Endothelial cell (in vitro differentiated cells): ENCODE results near the gene NOS1AP. TPM values are rescaled to one million over a fixed set of nuclear protein-coding genes. Genes with fewer than 3 reads are reported as not detected.
"Not testable (repeated sequence)": the region's sequence is repeated elsewhere in the genome, so short reads cannot be mapped to it uniquely, and the experiment has no call there.

ENCODE experiments used
- DNase-seq: peaks from one replicate; pipeline ENCODE4 v3.0.0; 2021; ENCODE audit warnings: low spot score
- H3K27ac Mint-ChIP-seq: one replicate; pipeline ENCODE4 v1.8.0; 2021; ENCODE audit warnings: mixed read lengths, inconsistent platforms; ENCODE audit not compliant: unreplicated experiment
- H3K27me3 Mint-ChIP-seq: one replicate; pipeline ENCODE4 v1.8.0; 2021; ENCODE audit warnings: mild to moderate bottlenecking, moderate library complexity, mixed read lengths, inconsistent platforms; ENCODE audit not compliant: unreplicated experiment
- H3K36me3 Mint-ChIP-seq: one replicate; pipeline ENCODE4 v1.8.0; 2021; ENCODE audit warnings: mild to moderate bottlenecking, low read depth, mixed read lengths, inconsistent platforms; ENCODE audit not compliant: unreplicated experiment
- H3K4me1 Mint-ChIP-seq: one replicate; pipeline ENCODE4 v1.8.0; 2021; ENCODE audit warnings: mild to moderate bottlenecking, mixed read lengths, inconsistent platforms; ENCODE audit not compliant: unreplicated experiment
- H3K4me3 Mint-ChIP-seq: one replicate; pipeline ENCODE4 v1.8.0; 2021; ENCODE audit warnings: mild to moderate bottlenecking, mixed read lengths, inconsistent platforms; ENCODE audit not compliant: unreplicated experiment
- H3K9me3 Mint-ChIP-seq: one replicate; pipeline ENCODE4 v1.8.0; 2021; ENCODE audit warnings: mixed read lengths, inconsistent platforms; ENCODE audit not compliant: unreplicated experiment
- total RNA-seq: library from RNA; stranded (reverse); fragmentation: NEBNext Ultra II Directional; extraction: Animal tissue kit (Norgen Biotek cat#: 25700); gene quantifications from one replicate; pipeline ENCODE4 v1.2.1, GENCODE V29; 2021; ENCODE audit not compliant: unreplicated experiment
- TF ChIP-seq, protein P1 (sequence below): fragments of 200-600 bp; sonication (generic); IDR thresholded peaks from one replicate; pipeline ENCODE4 v1.5.0; 2021; ENCODE audit warnings: antibody characterized with exemption; ENCODE audit not compliant: unreplicated experiment

The NOS1AP gene
- total RNA-seq, 1 donor from 2014 or later = 19.8 TPM

GRCh38 chr1:162197041-162197531 is 127.6 kb downstream of the NOS1AP start:
- Mint-ChIP-seq H3K4me1 (peaks cover 58% of the 10 kb centered on the region), H3K27me3 (peaks cover 2% of the 10 kb centered on the region), H3K4me3 (no peak overlapping the region), H3K9me3 (no peaks in the 10 kb centered on the region), H3K27ac (no peak overlapping the region), H3K36me3 (no peaks in the 10 kb centered on the region)
- DNase-seq = no peak
- TF ChIP-seq, protein P1, sequence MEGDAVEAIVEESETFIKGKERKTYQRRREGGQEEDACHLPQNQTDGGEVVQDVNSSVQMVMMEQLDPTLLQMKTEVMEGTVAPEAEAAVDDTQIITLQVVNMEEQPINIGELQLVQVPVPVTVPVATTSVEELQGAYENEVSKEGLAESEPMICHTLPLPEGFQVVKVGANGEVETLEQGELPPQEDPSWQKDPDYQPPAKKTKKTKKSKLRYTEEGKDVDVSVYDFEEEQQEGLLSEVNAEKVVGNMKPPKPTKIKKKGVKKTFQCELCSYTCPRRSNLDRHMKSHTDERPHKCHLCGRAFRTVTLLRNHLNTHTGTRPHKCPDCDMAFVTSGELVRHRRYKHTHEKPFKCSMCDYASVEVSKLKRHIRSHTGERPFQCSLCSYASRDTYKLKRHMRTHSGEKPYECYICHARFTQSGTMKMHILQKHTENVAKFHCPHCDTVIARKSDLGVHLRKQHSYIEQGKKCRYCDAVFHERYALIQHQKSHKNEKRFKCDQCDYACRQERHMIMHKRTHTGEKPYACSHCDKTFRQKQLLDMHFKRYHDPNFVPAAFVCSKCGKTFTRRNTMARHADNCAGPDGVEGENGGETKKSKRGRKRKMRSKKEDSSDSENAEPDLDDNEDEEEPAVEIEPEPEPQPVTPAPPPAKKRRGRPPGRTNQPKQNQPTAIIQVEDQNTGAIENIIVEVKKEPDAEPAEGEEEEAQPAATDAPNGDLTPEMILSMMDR = no peak

GRCh38 chr1:162197615-162198421 is 128.3 kb downstream of the NOS1AP start:
- no peaks in the 10 kb centered on the region for H3K9me3 Mint-ChIP-seq
- H3K4me1 Mint-ChIP-seq = peaks cover 54% of the 10 kb centered on the region
- peaks cover 2% of the 10 kb centered on the region for H3K27me3 Mint-ChIP-seq
- H3K36me3 Mint-ChIP-seq = no peaks in the 10 kb centered on the region
- DNase-seq = no peak
- H3K4me3 Mint-ChIP-seq = no peak overlapping the region
- no peak overlapping the region for H3K27ac Mint-ChIP-seq
- TF ChIP-seq, protein P1 = peak; percentile 12

DNA sequence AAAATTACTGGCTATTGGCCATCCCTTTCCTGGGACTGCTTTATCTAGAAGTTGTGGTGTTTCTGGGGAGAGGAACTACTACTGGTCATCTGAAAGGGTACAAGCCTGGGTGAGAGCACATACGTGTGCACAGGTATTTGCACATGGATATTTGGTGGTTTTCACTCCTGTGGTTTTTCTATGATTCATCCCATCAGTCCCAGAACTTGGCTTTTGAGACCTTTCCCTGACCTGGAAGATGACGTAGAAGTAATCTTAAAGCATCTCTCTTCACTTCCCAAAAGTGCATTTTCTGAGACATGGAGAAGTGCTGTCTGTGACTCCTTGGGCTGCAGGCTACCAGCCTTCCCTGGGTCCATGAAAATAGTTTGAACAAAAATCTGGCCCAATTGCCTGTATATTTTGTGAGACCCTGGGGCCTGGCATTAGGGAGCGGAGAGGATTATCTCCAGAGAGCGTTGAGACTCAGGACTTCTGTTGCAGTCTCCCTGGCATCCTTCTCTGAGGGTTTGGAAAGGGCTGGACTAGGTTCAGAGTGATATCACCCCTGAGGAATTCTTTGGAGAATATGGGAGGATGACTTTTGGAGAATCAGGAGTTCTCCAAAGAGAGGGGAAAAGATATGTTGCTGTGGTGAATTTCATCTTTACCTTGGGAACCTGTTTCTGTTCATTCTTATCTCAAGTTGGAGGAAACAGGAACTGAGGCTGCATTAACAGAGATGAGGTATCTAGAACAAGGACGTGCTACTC is 130.8 kb downstream of the NOS1AP start:
- Mint-ChIP-seq H3K4me3 (no peak overlapping the region), H3K27ac (peak overlapping the region; percentile 51), H3K9me3 (no peaks in the 10 kb centered on the region), H3K4me1 (peaks cover 68% of the 10 kb centered on the region), H3K27me3 (peaks cover 2% of the 10 kb centered on the region), H3K36me3 (no peaks in the 10 kb centered on the region)
- DNase-seq = no peak
- TF ChIP-seq, protein P1 = no peak

GRCh38 chr1:162201062-162201461 is 131.6 kb downstream of the NOS1AP start:
- peak overlapping the region; percentile 51 for H3K27ac Mint-ChIP-seq
- not testable (repeated sequence) for DNase-seq, H3K9me3 Mint-ChIP-seq, H3K27me3 Mint-ChIP-seq, H3K36me3 Mint-ChIP-seq
- peaks cover 64% of the 10 kb centered on the region for H3K4me1 Mint-ChIP-seq
- H3K4me3 Mint-ChIP-seq = peak overlapping the region; percentile 14

- Mint-ChIP-seq H3K4me3 (no peak overlapping the region), H3K27me3 (peaks cover 2% of the 10 kb centered on the region), H3K27ac (no peak overlapping the region), H3K4me1 (peaks cover 52% of the 10 kb centered on the region), H3K9me3 (no peaks in the 10 kb centered on the region), H3K36me3 (no peaks in the 10 kb centered on the region)
- TF ChIP-seq, protein P1 = no peak
- DNase-seq = no peak
Observed at GRCh38 chr1:162204129-162204822, 134.8 kb downstream of the NOS1AP start.
